ENCODE measurements around the gene PRKCI.

Gene PRKCI

GRCh38 chr3:170306015-170306414, 83.8 kb downstream of the PRKCI start:
- no peak overlapping the region for H3K4me3 ChIP-seq (ENCODE audit: low read length)
- no peak overlapping the region for H3K27ac ChIP-seq (ENCODE audit: low read length)
- H3K79me2 ChIP-seq (ENCODE audit: low read length): no peaks in the 10 kb centered on the region
- no peaks in the 10 kb centered on the region for H3K9me3 ChIP-seq (replicated peaks; ENCODE audit: insufficient read depth, low read length)
- H3F3A ChIP-seq (ENCODE audit: insufficient read depth, low read length): no peaks in the 10 kb centered on the region
- H3K9me2 ChIP-seq (replicated peaks; ENCODE audit: insufficient read depth, low read length): no peaks in the 10 kb centered on the region
- H2AFZ ChIP-seq (ENCODE audit: low read length): no peak overlapping the region
- no peaks in the 10 kb centered on the region for H3K36me3 ChIP-seq (replicated peaks; ENCODE audit: insufficient read depth, low read length)
- H3K9ac ChIP-seq (ENCODE audit: low read length): no peak overlapping the region
- H3K27me3 ChIP-seq (replicated peaks; ENCODE audit: insufficient read depth, low read length): no peaks in the 10 kb centered on the region
- no peaks in the 10 kb centered on the region for H3K4me1 ChIP-seq (ENCODE audit: low read length)
- no peaks in the 10 kb centered on the region for H4K20me1 ChIP-seq (ENCODE audit: insufficient read depth, low read length)
- TF ChIP-seq, protein P1, sequence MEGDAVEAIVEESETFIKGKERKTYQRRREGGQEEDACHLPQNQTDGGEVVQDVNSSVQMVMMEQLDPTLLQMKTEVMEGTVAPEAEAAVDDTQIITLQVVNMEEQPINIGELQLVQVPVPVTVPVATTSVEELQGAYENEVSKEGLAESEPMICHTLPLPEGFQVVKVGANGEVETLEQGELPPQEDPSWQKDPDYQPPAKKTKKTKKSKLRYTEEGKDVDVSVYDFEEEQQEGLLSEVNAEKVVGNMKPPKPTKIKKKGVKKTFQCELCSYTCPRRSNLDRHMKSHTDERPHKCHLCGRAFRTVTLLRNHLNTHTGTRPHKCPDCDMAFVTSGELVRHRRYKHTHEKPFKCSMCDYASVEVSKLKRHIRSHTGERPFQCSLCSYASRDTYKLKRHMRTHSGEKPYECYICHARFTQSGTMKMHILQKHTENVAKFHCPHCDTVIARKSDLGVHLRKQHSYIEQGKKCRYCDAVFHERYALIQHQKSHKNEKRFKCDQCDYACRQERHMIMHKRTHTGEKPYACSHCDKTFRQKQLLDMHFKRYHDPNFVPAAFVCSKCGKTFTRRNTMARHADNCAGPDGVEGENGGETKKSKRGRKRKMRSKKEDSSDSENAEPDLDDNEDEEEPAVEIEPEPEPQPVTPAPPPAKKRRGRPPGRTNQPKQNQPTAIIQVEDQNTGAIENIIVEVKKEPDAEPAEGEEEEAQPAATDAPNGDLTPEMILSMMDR (IDR thresholded peaks at IDR 0.05; ENCODE audit: low read length): no peak
- no peak for TF ChIP-seq EZH2phosphoT487 (IDR thresholded peaks at IDR 0.05; ENCODE audit: low read length)
- no peak for TF ChIP-seq EZH2 (optimal IDR thresholded peaks at IDR 0.05; ENCODE audit: low read depth, low read length)
- DNase-seq: no peak
- no peak overlapping the region for H3K4me2 ChIP-seq (ENCODE audit: low read depth, low read length)

- Histone ChIP-seq H3F3A (ENCODE audit: insufficient read depth, low read length) (no peaks in the 10 kb centered on the region), H3K9me2 (replicated peaks; ENCODE audit: insufficient read depth, low read length) (no peaks in the 10 kb centered on the region), H2AFZ (ENCODE audit: low read length) (no peak overlapping the region), H4K20me1 (ENCODE audit: insufficient read depth, low read length) (no peaks in the 10 kb centered on the region), H3K4me1 (ENCODE audit: low read length) (no peaks in the 10 kb centered on the region), H3K36me3 (replicated peaks; ENCODE audit: insufficient read depth, low read length) (no peaks in the 10 kb centered on the region), H3K9ac (ENCODE audit: low read length) (no peak overlapping the region), H3K9me3 (replicated peaks; ENCODE audit: insufficient read depth, low read length) (no peaks in the 10 kb centered on the region), H3K4me3 (ENCODE audit: low read length) (no peak overlapping the region), H3K27ac (ENCODE audit: low read length) (no peak overlapping the region), H3K27me3 (replicated peaks; ENCODE audit: insufficient read depth, low read length) (no peaks in the 10 kb centered on the region), H3K79me2 (ENCODE audit: low read length) (no peaks in the 10 kb centered on the region), H3K4me2 (ENCODE audit: low read depth, low read length) (no peak overlapping the region)
- DNase-seq: no peak
- TF ChIP-seq, protein P1 (IDR thresholded peaks at IDR 0.05; ENCODE audit: low read length): no peak
- TF ChIP-seq EZH2 (optimal IDR thresholded peaks at IDR 0.05; ENCODE audit: low read depth, low read length) (no peak), EZH2phosphoT487 (IDR thresholded peaks at IDR 0.05; ENCODE audit: low read length) (no peak)
These were observed 85.6 kb downstream of the PRKCI start for GRCh38 chr3:170307671-170308405.

- no peaks in the 10 kb centered on the region for H3K9me2 ChIP-seq (replicated peaks; ENCODE audit: insufficient read depth, low read length)
- H2AFZ ChIP-seq (ENCODE audit: low read length): no peak overlapping the region
- no peaks in the 10 kb centered on the region for H3K36me3 ChIP-seq (replicated peaks; ENCODE audit: insufficient read depth, low read length)
- no peak overlapping the region for H3K4me2 ChIP-seq (ENCODE audit: low read depth, low read length)
- H3K4me3 ChIP-seq (ENCODE audit: low read length): no peak overlapping the region
- H3K9me3 ChIP-seq (replicated peaks; ENCODE audit: insufficient read depth, low read length): no peaks in the 10 kb centered on the region
- H3K4me1 ChIP-seq (ENCODE audit: low read length): no peaks in the 10 kb centered on the region
- no peak for DNase-seq
- no peak for TF ChIP-seq EZH2phosphoT487 (IDR thresholded peaks at IDR 0.05; ENCODE audit: low read length)
- TF ChIP-seq, protein P1 (IDR thresholded peaks at IDR 0.05; ENCODE audit: low read length): no peak
- TF ChIP-seq EZH2 (optimal IDR thresholded peaks at IDR 0.05; ENCODE audit: low read depth, low read length): no peak
- no peaks in the 10 kb centered on the region for H3K27me3 ChIP-seq (replicated peaks; ENCODE audit: insufficient read depth, low read length)
- no peaks in the 10 kb centered on the region for H3K79me2 ChIP-seq (ENCODE audit: low read length)
- H3F3A ChIP-seq (ENCODE audit: insufficient read depth, low read length): no peaks in the 10 kb centered on the region
- H3K9ac ChIP-seq (ENCODE audit: low read length): no peak overlapping the region
- no peaks in the 10 kb centered on the region for H4K20me1 ChIP-seq (ENCODE audit: insufficient read depth, low read length)
- H3K27ac ChIP-seq (ENCODE audit: low read length): no peak overlapping the region
These were observed 86.8 kb downstream of the PRKCI start for GRCh38 chr3:170309046-170309445.
